GM21825 (cell line): ENCODE data around the gene KCNMB1.
"Not testable (repeated sequence)": the region's sequence is repeated elsewhere in the genome, so short reads cannot be mapped to it uniquely, and the experiment has no call there.

Source experiments
- ATAC-seq: cut with Tn5 transposase; IDR thresholded peaks from one replicate; pipeline ENCODE4 v1.9.1; 2021; ENCODE audit warnings: mild to moderate bottlenecking, moderate library complexity; ENCODE audit not compliant: unreplicated experiment

The KCNMB1 gene

GRCh38 chr5:170380361-170380951, 8.7 kb downstream of the KCNMB1 start:
- no peak for ATAC-seq

- ATAC-seq, result no peak
Observed at GRCh38 chr5:170378740-170379139, 10.4 kb downstream of the KCNMB1 start.

GRCh38 chr5:170377027-170377426, 12.1 kb downstream of the KCNMB1 start:
- ATAC-seq, result no peak

GRCh38 chr5:170376526-170376925, 12.6 kb downstream of the KCNMB1 start:
- ATAC-seq, result not testable (repeated sequence)

- ATAC-seq, result no peak
Observed at GRCh38 chr5:170375283-170375682, 13.9 kb downstream of the KCNMB1 start.

GRCh38 chr5:170372971-170373370, 16.2 kb downstream of the KCNMB1 start:
- ATAC-seq, result no peak

GRCh38 chr5:170368586-170368985, 20.6 kb downstream of the KCNMB1 start:
- ATAC-seq, result no peak

GRCh38 chr5:170366276-170366675, 22.9 kb downstream of the KCNMB1 start:
- ATAC-seq, result no peak

GRCh38 chr5:170365831-170366230, 23.3 kb downstream of the KCNMB1 start:
- no peak for ATAC-seq

- no peak for ATAC-seq
Observed at GRCh38 chr5:170365011-170365410, 24.2 kb downstream of the KCNMB1 start.

- no peak for ATAC-seq
Observed at GRCh38 chr5:170363671-170364070, 25.5 kb downstream of the KCNMB1 start.

- ATAC-seq, result no peak
Observed at GRCh38 chr5:170362656-170363055, 26.5 kb downstream of the KCNMB1 start.

GRCh38 chr5:170362102-170362501, 27.1 kb downstream of the KCNMB1 start:
- no peak for ATAC-seq

GRCh38 chr5:170361616-170362015, 27.6 kb downstream of the KCNMB1 start:
- no peak for ATAC-seq

- no peak for ATAC-seq
Observed at GRCh38 chr5:170361116-170361515, 28.1 kb downstream of the KCNMB1 start.

GRCh38 chr5:170360709-170361108, 28.5 kb downstream of the KCNMB1 start:
- ATAC-seq, result no peak

- no peak for ATAC-seq
Observed at GRCh38 chr5:170357955-170358444, 31.2 kb downstream of the KCNMB1 start.

- no peak for ATAC-seq
Observed at GRCh38 chr5:170355601-170356098, 33.5 kb downstream of the KCNMB1 start.

GRCh38 chr5:170353961-170354360, 35.2 kb downstream of the KCNMB1 start:
- ATAC-seq, result no peak

- ATAC-seq, result no peak
Observed at GRCh38 chr5:170353011-170353761, 36.0 kb downstream of the KCNMB1 start.

GRCh38 chr5:170348137-170348633, 41.0 kb downstream of the KCNMB1 start:
- ATAC-seq, result no peak

GRCh38 chr5:170347022-170347567, 42.1 kb downstream of the KCNMB1 start:
- no peak for ATAC-seq
